DND-41 (cell line): Measurements from ENCODE around the gene CHMP4B.

Source experiments
- ATAC-seq: fragments of 200-7000 bp; cut with Tn5 transposase; 3 replicates; pipeline ENCODE4 v1.9.1; 2021; ENCODE audit warnings: low read depth; ENCODE audit not compliant: insufficient read depth
- DNase-seq: peaks from one replicate; pipeline ENCODE4 v3.0.0-alpha.2; 2020
- H2AFZ ChIP-seq: 2 replicates; pipeline ENCODE4 v1.6.0; 2012; ENCODE audit warnings: low read depth, low read length
- H3K27ac ChIP-seq: 2 replicates; pipeline ENCODE4 v1.5.1; 2012; ENCODE audit warnings: low read length, inconsistent platforms
- H3K27me3 ChIP-seq: fragments of 200-600 bp; sonication (generic); 2 replicates; pipeline ENCODE4 v1.6.0; 2012; ENCODE audit warnings: low read length, mild to moderate bottlenecking, inconsistent platforms; ENCODE audit not compliant: insufficient read depth, poor library complexity
- H3K36me3 ChIP-seq: 2 replicates; pipeline ENCODE4 v1.5.1; 2012; ENCODE audit warnings: low read length, inconsistent platforms; ENCODE audit not compliant: insufficient read depth
- H3K4me1 ChIP-seq: 2 replicates; pipeline ENCODE4 v1.5.1; 2012; ENCODE audit warnings: mild to moderate bottlenecking, low read length; ENCODE audit not compliant: insufficient read depth
- H3K4me2 ChIP-seq: 2 replicates; pipeline ENCODE4 v1.6.0; 2012; ENCODE audit warnings: mild to moderate bottlenecking, moderate library complexity, low read length, inconsistent platforms; ENCODE audit not compliant: insufficient read depth
- H3K4me3 ChIP-seq, 2 experiments: fragments of 200-600 bp in 1 of 2; shearing (Covaris generic) in 1 of 2; 2 replicates each; pipeline ENCODE4 v1.5.1; 2012 to 2016; ENCODE audit warnings: inconsistent platforms in 2 of 2, low read length in 2 of 2, mild to moderate bottlenecking in 2 of 2, low read depth in 1 of 2, moderate library complexity in 1 of 2
- H3K79me2 ChIP-seq: 2 replicates; pipeline ENCODE4 v1.6.0; 2012; ENCODE audit warnings: low read length, inconsistent platforms; ENCODE audit not compliant: insufficient read depth
- H3K9ac ChIP-seq: 2 replicates; pipeline ENCODE4 v1.6.0; 2012; ENCODE audit warnings: low read depth, mild to moderate bottlenecking, inconsistent platforms, low read length, moderate library complexity
- H3K9me3 ChIP-seq: 2 replicates; pipeline ENCODE4 v1.5.1; 2012; ENCODE audit warnings: low read length, moderate library complexity, mild to moderate bottlenecking, inconsistent platforms; ENCODE audit not compliant: insufficient read depth, severe bottlenecking
- H4K20me1 ChIP-seq: 2 replicates; pipeline ENCODE4 v1.6.0; 2012; ENCODE audit warnings: low read length; ENCODE audit not compliant: insufficient read depth
- CTCF ChIP-seq: IDR thresholded peaks from 2 replicates; pipeline ENCODE4 v1.5.1; 2012; ENCODE audit warnings: borderline replicate concordance, low read length, moderate library complexity, mild to moderate bottlenecking; ENCODE audit not compliant: poor library complexity, severe bottlenecking; ENCODE audit errors: extremely low read depth
- EZH2 ChIP-seq: IDR thresholded peaks from 3 replicates; pipeline ENCODE4 v1.6.1; 2012; ENCODE audit warnings: borderline replicate concordance, low read depth, mild to moderate bottlenecking, moderate library complexity, low read length, inconsistent platforms; ENCODE audit not compliant: severe bottlenecking

CHMP4B gene

DNA sequence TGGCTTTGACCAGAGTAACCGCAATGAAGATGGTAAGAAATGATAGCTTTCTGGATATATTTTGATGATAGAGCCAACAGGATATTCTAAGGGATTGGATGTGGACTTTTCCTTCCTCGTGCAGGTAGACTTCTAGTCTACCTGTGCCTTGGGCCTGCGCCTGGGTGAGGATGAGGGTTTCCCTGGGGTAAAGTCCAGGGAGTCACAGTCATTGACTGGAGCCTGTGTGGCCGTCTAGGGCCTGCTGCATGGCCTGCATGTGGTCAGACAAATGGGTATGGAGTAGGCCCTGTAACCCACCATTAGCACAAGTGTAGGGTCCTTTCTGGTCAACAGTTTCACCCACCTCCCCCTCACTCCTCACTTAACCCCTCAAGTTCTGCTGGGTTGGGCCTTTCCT lies 12.7 kb upstream of the CHMP4B start:
- no peaks in the 10 kb centered on the region for H4K20me1 ChIP-seq
- no peaks in the 10 kb centered on the region for H3K27me3 ChIP-seq
- no peak overlapping the region for H3K4me3 ChIP-seq
- no peak overlapping the region for H3K27ac ChIP-seq
- no peaks in the 10 kb centered on the region for H3K36me3 ChIP-seq
- DNase-seq (no peak), ATAC-seq (no peak)
- no peaks in the 10 kb centered on the region for H3K79me2 ChIP-seq
- H3K9me3 ChIP-seq = no peaks in the 10 kb centered on the region
- no peak overlapping the region for H3K9ac ChIP-seq
- H3K4me1 ChIP-seq = no peaks in the 10 kb centered on the region
- no peak overlapping the region for H2AFZ ChIP-seq
- no peak overlapping the region for H3K4me2 ChIP-seq
- no peak for TF ChIP-seq CTCF
- TF ChIP-seq EZH2 = no peak

GRCh38 chr20:33803921-33804337 lies 7.2 kb upstream of the CHMP4B start:
- Histone ChIP-seq H3K4me2 (no peak overlapping the region), H4K20me1 (no peaks in the 10 kb centered on the region), H3K79me2 (no peaks in the 10 kb centered on the region), H3K27ac (no peak overlapping the region), H3K4me1 (no peaks in the 10 kb centered on the region), H3K9ac (no peak overlapping the region), H3K4me3 (no peak overlapping the region), H3K36me3 (no peaks in the 10 kb centered on the region), H2AFZ (no peak overlapping the region), H3K9me3 (no peaks in the 10 kb centered on the region), H3K27me3 (no peaks in the 10 kb centered on the region)
- no peak for TF ChIP-seq CTCF
- no peak for TF ChIP-seq EZH2
- DNase-seq (no peak), ATAC-seq (no peak)

GRCh38 chr20:33808388-33808787 lies 2.8 kb upstream of the CHMP4B start:
- no peaks in the 10 kb centered on the region for H3K36me3 ChIP-seq
- H4K20me1 ChIP-seq = peaks cover 16% of the 10 kb centered on the region; the same call in 1 of the 2 replicates
- no peak overlapping the region for H2AFZ ChIP-seq
- no peak overlapping the region for H3K27ac ChIP-seq
- TF ChIP-seq CTCF = no peak
- TF ChIP-seq EZH2 = no peak
- H3K27me3 ChIP-seq = no peaks in the 10 kb centered on the region
- no peak overlapping the region for H3K4me2 ChIP-seq
- no peak for ATAC-seq
- no peak for DNase-seq
- H3K9ac ChIP-seq = no peak overlapping the region
- H3K79me2 ChIP-seq = peaks cover 22% of the 10 kb centered on the region
- peaks cover 22% of the 10 kb centered on the region for H3K4me1 ChIP-seq
- no peak overlapping the region for H3K4me3 ChIP-seq
- no peaks in the 10 kb centered on the region for H3K9me3 ChIP-seq

DNA sequence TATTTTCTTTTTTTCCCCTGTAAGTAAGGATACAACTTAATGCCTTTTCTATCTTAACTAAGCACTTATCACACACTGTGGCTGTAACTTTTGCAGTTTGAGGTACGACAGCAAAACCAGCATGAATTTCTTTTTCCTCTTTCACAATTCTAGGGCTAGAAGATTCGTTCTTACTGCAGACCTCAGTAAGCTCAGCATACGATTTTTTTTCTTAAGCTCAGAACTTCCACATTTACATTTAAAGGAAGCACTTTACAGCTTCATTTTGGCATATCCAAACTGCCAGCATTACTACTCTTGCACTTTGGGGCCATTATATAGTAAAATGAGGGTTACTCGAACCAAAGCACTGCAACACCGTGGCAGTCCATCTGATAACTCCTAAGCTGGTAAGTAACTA lies 889 bp upstream of the CHMP4B start:
- Histone ChIP-seq H2AFZ (peak overlapping the region; percentile 78), H3K79me2 (peaks cover 40% of the 10 kb centered on the region), H3K36me3 (peaks cover 13% of the 10 kb centered on the region), H3K4me1 (peaks cover 38% of the 10 kb centered on the region), H3K27me3 (no peaks in the 10 kb centered on the region), H3K27ac (no peak overlapping the region), H4K20me1 (peaks cover 32% of the 10 kb centered on the region), H3K9ac (no peak overlapping the region), H3K4me3 (no peak overlapping the region), H3K4me2 (peak overlapping the region; percentile 64; the same call in 1 of the 2 replicates), H3K9me3 (no peaks in the 10 kb centered on the region)
- ATAC-seq = no peak
- no peak for DNase-seq
- no peak for TF ChIP-seq EZH2
